Liver (tissue), 9 donors: ENCODE measurements around the gene PEAK1. TPM values are rescaled to one million over a fixed set of nuclear protein-coding genes. Genes with fewer than 3 reads are reported as not detected.

Experiments used
- DNase-seq: peaks from one replicate; pipeline ENCODE4 v3.0.0-alpha.2; 2017; ENCODE audit warnings: low spot score
- H3K27ac ChIP-seq, 2 donors: one replicate each; pipeline ENCODE4 v1.7.0; 2013; ENCODE audit warnings: inconsistent platforms in 2 of 2, low read length in 2 of 2, control low read depth in 1 of 2, low read depth in 1 of 2, mild to moderate bottlenecking in 1 of 2
- H3K27me3 ChIP-seq, 4 donors: one replicate each; pipeline versions ENCODE4 v1.6.1 to v1.7.0; 2013; ENCODE audit warnings: low read length in 3 of 4, inconsistent platforms in 1 of 4, mild to moderate bottlenecking in 1 of 4, moderate library complexity in 1 of 4; ENCODE audit not compliant: control insufficient read depth in 4 of 4, insufficient read depth in 4 of 4
- H3K36me3 ChIP-seq, 4 donors: one replicate each; pipeline versions ENCODE4 v1.6.1 to v1.7.0; 2013; ENCODE audit warnings: low read length in 3 of 4, mild to moderate bottlenecking in 3 of 4, low read depth in 1 of 4, moderate library complexity in 1 of 4; ENCODE audit not compliant: control insufficient read depth in 4 of 4, insufficient read depth in 3 of 4
- H3K4me1 ChIP-seq, 4 donors: one replicate each; pipeline versions ENCODE4 v1.6.1 to v1.7.0; 2013; ENCODE audit warnings: low read length in 3 of 4, mild to moderate bottlenecking in 3 of 4, moderate library complexity in 1 of 4; ENCODE audit not compliant: control insufficient read depth in 4 of 4, insufficient read depth in 4 of 4
- H3K4me3 ChIP-seq, 3 donors: one replicate each; pipeline versions ENCODE4 v1.6.1 to v1.7.0; 2013; ENCODE audit warnings: low read length in 3 of 3, control low read depth in 1 of 3, low read depth in 1 of 3, mild to moderate bottlenecking in 1 of 3
- H3K9ac ChIP-seq, 2 donors: one replicate each; pipeline ENCODE4 v1.7.0; 2013; ENCODE audit warnings: low read length in 2 of 2, mild to moderate bottlenecking in 2 of 2, moderate library complexity in 2 of 2, control low read depth in 1 of 2, low read depth in 1 of 2
- H3K9me3 ChIP-seq, 4 donors: one replicate each; pipeline versions ENCODE4 v1.6.1 to v1.7.0; 2013; ENCODE audit warnings: low read length in 3 of 4; ENCODE audit not compliant: control insufficient read depth in 4 of 4
- EGR1 ChIP-seq, 2 donors: IDR thresholded peaks; 2 replicates each; pipeline ENCODE4 v1.6.1; 2016 to 2018; ENCODE audit warnings: antibody characterized with exemption in 2 of 2, low read depth in 2 of 2
- FOXA2 ChIP-seq: IDR thresholded peaks from 2 replicates; pipeline ENCODE4 v1.6.1; 2016; ENCODE audit warnings: antibody characterized with exemption
- HNF4A ChIP-seq, 2 donors: conservative IDR thresholded peaks; 2 replicates each; pipeline ENCODE4 v1.6.1; 2016; ENCODE audit warnings: antibody characterized with exemption in 2 of 2, mild to moderate bottlenecking in 2 of 2
- JUND ChIP-seq, 2 donors: IDR thresholded peaks; 2 replicates each; pipeline ENCODE4 v1.6.1; 2016; ENCODE audit warnings: antibody characterized with exemption in 2 of 2
- NR2F2 ChIP-seq: IDR thresholded peaks from 2 replicates; pipeline ENCODE4 v1.6.1; 2016; ENCODE audit warnings: antibody characterized with exemption
- RAD21 ChIP-seq, 2 donors: IDR thresholded peaks; 2 replicates each; pipeline ENCODE4 v1.6.1; 2016; ENCODE audit warnings: antibody characterized with exemption in 2 of 2, mild to moderate bottlenecking in 2 of 2
- RXRA ChIP-seq, 2 donors: IDR thresholded peaks; 2 replicates each; pipeline ENCODE4 v1.6.1; 2017 to 2018; ENCODE audit warnings: antibody characterized with exemption in 2 of 2, mild to moderate bottlenecking in 1 of 2
- SP1 ChIP-seq: IDR thresholded peaks from 2 replicates; pipeline ENCODE4 v1.6.1; 2018; ENCODE audit warnings: antibody characterized with exemption, mild to moderate bottlenecking
- TAF1 ChIP-seq: conservative IDR thresholded peaks from 2 replicates; pipeline ENCODE4 v1.6.1; 2016; ENCODE audit warnings: antibody characterized with exemption, mild to moderate bottlenecking
- YY1 ChIP-seq: IDR thresholded peaks from 2 replicates; pipeline ENCODE4 v1.6.1; 2016; ENCODE audit warnings: antibody characterized with exemption, mild to moderate bottlenecking
- WGBS: extraction: QIAGEN DNeasy Blood & Tissue Kit; methylation state at CpG from one replicate; pipeline ENCODE4 v1.1.7; 2013; 5-methylcytosine and 5-hydroxymethylcytosine counted together
- polyA plus RNA-seq, 2 donors: library from polyadenylated mRNA; stranded (reverse) in 1 of 2; unstranded in 1 of 2; fragments of 200-250 nt in 1 of 2; fragments of >200 nt in 1 of 2; fragmentation: Nextera tagmentation in 1 of 2; extraction: Ambion mirVana in 1 of 2; gene quantifications; one replicate each; pipeline versions ENCODE4 v1.2.1 to v1.2.3, GENCODE V29; 2013 to 2015
- total RNA-seq, 2 donors: library from RNA; depleted of rRNA; stranded (reverse); fragments of >200 nt; gene quantifications; one replicate each; pipeline ENCODE4 v1.2.3, GENCODE V29; 2014
- TF ChIP-seq, protein P1 (sequence below): IDR thresholded peaks from 2 replicates; pipeline ENCODE4 v1.6.1; 2016; ENCODE audit warnings: antibody characterized with exemption, mild to moderate bottlenecking
- TF ChIP-seq, protein P2 (sequence below): IDR thresholded peaks from 2 replicates; pipeline ENCODE4 v1.6.1; 2016; ENCODE audit warnings: antibody characterized with exemption
- TF ChIP-seq, protein P3 (sequence below): fragments of 150-350 bp; IDR thresholded peaks from 2 replicates; pipeline ENCODE4 v1.5.1; 2017; ENCODE audit warnings: improper control_type of control experiment, low read depth, low read length; ENCODE audit not compliant: missing input control
- TF ChIP-seq, protein P4 (sequence below): IDR thresholded peaks from 2 replicates; pipeline ENCODE4 v1.6.1; 2016; ENCODE audit warnings: antibody characterized with exemption
- donor health status: healthy.
- donor health status: healthy.
- donor health status: healthy.
- donor health status: healthy.
- donor health status: healthy.

Gene PEAK1
- total and polyA plus RNA-seq, 4 donors = 1.8 to 14.9 (median 5.8) TPM

DNA sequence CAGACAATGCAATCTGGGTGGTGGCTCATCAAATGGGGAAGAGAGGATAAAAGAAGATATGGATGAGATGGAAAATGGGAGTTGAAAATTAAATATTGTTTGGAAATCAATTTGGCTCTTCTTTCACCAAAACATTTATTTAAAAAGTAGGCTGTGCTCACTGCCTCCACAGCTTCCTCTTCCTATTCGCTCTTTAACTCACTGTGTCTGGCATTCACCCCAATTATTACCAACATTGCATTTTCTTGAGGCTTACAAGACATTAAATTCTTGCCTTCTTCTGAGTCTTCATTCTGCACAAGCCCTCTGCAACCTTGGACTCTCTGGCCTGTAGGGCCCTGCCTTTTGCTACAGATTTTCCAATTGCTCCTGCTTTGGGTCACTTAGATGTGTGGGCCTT is 296.1 kb downstream of the PEAK1 start:
- TF ChIP-seq RXRA (IDR thresholded peaks at IDR 0.05) (no peak), TAF1 (no peak), JUND (IDR thresholded peaks at IDR 0.05) (no peak), HNF4A (conservative IDR thresholded peaks at IDR 0.05) (no peak), SP1 (no peak), EGR1 (IDR thresholded peaks at IDR 0.05; ENCODE audit: low read depth in 2 of 2) (no peak)
- TF ChIP-seq, protein P1, sequence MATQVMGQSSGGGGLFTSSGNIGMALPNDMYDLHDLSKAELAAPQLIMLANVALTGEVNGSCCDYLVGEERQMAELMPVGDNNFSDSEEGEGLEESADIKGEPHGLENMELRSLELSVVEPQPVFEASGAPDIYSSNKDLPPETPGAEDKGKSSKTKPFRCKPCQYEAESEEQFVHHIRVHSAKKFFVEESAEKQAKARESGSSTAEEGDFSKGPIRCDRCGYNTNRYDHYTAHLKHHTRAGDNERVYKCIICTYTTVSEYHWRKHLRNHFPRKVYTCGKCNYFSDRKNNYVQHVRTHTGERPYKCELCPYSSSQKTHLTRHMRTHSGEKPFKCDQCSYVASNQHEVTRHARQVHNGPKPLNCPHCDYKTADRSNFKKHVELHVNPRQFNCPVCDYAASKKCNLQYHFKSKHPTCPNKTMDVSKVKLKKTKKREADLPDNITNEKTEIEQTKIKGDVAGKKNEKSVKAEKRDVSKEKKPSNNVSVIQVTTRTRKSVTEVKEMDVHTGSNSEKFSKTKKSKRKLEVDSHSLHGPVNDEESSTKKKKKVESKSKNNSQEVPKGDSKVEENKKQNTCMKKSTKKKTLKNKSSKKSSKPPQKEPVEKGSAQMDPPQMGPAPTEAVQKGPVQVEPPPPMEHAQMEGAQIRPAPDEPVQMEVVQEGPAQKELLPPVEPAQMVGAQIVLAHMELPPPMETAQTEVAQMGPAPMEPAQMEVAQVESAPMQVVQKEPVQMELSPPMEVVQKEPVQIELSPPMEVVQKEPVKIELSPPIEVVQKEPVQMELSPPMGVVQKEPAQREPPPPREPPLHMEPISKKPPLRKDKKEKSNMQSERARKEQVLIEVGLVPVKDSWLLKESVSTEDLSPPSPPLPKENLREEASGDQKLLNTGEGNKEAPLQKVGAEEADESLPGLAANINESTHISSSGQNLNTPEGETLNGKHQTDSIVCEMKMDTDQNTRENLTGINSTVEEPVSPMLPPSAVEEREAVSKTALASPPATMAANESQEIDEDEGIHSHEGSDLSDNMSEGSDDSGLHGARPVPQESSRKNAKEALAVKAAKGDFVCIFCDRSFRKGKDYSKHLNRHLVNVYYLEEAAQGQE = no peak
- TF ChIP-seq, protein P2, sequence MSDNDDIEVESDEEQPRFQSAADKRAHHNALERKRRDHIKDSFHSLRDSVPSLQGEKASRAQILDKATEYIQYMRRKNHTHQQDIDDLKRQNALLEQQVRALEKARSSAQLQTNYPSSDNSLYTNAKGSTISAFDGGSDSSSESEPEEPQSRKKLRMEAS = no peak
- TF ChIP-seq, protein P3, sequence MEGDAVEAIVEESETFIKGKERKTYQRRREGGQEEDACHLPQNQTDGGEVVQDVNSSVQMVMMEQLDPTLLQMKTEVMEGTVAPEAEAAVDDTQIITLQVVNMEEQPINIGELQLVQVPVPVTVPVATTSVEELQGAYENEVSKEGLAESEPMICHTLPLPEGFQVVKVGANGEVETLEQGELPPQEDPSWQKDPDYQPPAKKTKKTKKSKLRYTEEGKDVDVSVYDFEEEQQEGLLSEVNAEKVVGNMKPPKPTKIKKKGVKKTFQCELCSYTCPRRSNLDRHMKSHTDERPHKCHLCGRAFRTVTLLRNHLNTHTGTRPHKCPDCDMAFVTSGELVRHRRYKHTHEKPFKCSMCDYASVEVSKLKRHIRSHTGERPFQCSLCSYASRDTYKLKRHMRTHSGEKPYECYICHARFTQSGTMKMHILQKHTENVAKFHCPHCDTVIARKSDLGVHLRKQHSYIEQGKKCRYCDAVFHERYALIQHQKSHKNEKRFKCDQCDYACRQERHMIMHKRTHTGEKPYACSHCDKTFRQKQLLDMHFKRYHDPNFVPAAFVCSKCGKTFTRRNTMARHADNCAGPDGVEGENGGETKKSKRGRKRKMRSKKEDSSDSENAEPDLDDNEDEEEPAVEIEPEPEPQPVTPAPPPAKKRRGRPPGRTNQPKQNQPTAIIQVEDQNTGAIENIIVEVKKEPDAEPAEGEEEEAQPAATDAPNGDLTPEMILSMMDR = no peak
- Histone ChIP-seq H3K27ac (no peak overlapping the region), H3K4me3 (no peak overlapping the region), H3K9me3 (no peaks in the 10 kb centered on the region), H3K9ac (no peak overlapping the region), H3K27me3 (no peaks in the 10 kb centered on the region), H3K4me1 (peaks cover 0 to under 1% (median 0%) of the 10 kb centered on the region in 4 donors), H3K36me3 (no peaks in the 10 kb centered on the region)
- no peak for DNase-seq
- 96% methylated on average over 1 of the region's 1 CpG for WGBS

DNA sequence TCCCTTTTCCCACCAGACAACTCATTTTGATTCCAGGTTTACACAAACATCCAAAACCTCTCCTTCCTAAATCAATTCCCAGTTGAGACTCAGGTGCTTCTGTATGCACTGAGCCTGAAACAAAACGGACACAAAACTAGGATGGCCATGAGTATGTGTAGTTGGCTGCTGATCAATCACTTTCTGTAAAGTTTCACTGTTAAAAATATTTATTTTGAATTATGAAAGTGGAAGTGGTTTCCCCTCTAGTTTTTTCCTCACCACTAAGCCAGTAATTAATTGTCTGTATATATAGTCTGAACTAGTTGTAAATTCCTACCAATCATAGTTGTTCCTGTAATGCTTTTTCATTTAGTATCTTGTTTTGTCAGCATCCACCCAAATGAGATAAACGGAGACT is 297.3 kb downstream of the PEAK1 start:
- Histone ChIP-seq H3K4me1 (no peaks in the 10 kb centered on the region), H3K4me3 (no peak overlapping the region), H3K36me3 (no peaks in the 10 kb centered on the region), H3K27me3 (no peaks in the 10 kb centered on the region), H3K9ac (no peak overlapping the region), H3K9me3 (no peaks in the 10 kb centered on the region), H3K27ac (no peak overlapping the region)
- TF ChIP-seq RAD21 (IDR thresholded peaks at IDR 0.05) = no peak
- no peak for TF ChIP-seq NR2F2
- 69% methylated on average over 2 of the region's 2 CpGs for WGBS
- no peak for DNase-seq

DNA sequence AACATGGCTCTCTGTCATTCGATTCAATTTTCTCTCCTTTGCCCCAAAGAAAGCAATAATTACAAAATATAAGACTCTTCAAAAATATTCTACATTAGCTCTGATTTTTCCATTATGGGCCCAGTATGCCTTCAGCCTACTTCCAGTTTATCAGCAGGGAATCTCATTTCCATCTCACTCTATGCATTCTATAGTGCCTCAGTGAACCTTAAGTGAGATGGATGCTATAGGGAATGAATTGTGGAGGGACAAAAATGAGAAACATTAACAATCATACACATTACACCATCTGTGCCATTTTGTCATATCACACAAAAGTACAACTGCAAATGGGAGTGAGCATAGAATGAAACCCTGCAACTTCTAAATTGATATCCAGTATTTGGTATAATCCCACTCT is 298.3 kb downstream of the PEAK1 start:
- DNase-seq = no peak
- TF ChIP-seq EGR1 (IDR thresholded peaks at IDR 0.05; ENCODE audit: low read depth in 2 of 2) (no peak), FOXA2 (no peak), YY1 (no peak), JUND (IDR thresholded peaks at IDR 0.05) (no peak)
- TF ChIP-seq, protein P4, sequence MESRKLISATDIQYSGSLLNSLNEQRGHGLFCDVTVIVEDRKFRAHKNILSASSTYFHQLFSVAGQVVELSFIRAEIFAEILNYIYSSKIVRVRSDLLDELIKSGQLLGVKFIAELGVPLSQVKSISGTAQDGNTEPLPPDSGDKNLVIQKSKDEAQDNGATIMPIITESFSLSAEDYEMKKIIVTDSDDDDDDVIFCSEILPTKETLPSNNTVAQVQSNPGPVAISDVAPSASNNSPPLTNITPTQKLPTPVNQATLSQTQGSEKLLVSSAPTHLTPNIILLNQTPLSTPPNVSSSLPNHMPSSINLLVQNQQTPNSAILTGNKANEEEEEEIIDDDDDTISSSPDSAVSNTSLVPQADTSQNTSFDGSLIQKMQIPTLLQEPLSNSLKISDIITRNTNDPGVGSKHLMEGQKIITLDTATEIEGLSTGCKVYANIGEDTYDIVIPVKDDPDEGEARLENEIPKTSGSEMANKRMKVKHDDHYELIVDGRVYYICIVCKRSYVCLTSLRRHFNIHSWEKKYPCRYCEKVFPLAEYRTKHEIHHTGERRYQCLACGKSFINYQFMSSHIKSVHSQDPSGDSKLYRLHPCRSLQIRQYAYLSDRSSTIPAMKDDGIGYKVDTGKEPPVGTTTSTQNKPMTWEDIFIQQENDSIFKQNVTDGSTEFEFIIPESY = no peak
- TF ChIP-seq, protein P2 = no peak
- TF ChIP-seq, protein P3 = no peak
- Histone ChIP-seq H3K36me3 (no peaks in the 10 kb centered on the region), H3K4me1 (no peaks in the 10 kb centered on the region), H3K27me3 (no peaks in the 10 kb centered on the region), H3K27ac (no peak overlapping the region), H3K9me3 (no peaks in the 10 kb centered on the region), H3K4me3 (no peak overlapping the region), H3K9ac (no peak overlapping the region)
- 95% methylated on average over 1 of the region's 1 CpG for WGBS
